Neuronal stem cell (in vitro differentiated cells): Measurements from ENCODE around the gene CCDC183.

Source experiments
- DNase-seq: peaks from one replicate; pipeline ENCODE4 v3.0.0-alpha.2; 2013; ENCODE audit warnings: low spot score
- H2AFZ ChIP-seq: one replicate; pipeline ENCODE4 v1.6.1; 2013; ENCODE audit warnings: mild to moderate bottlenecking, low read length, inconsistent platforms
- H2AK5ac ChIP-seq: 2 replicates; pipeline ENCODE4 v1.6.1; 2013; ENCODE audit warnings: low read depth, mild to moderate bottlenecking, inconsistent platforms, low read length, moderate library complexity, mixed read lengths
- H2BK120ac ChIP-seq: 2 replicates; pipeline ENCODE4 v1.6.1; 2013; ENCODE audit warnings: low read depth, mild to moderate bottlenecking, inconsistent platforms, low read length, moderate library complexity, mixed read lengths
- H2BK12ac ChIP-seq: one replicate; pipeline ENCODE4 v1.6.1; 2013; ENCODE audit warnings: low read length, inconsistent platforms
- H2BK15ac ChIP-seq: 2 replicates; pipeline ENCODE4 v1.6.1; 2013; ENCODE audit warnings: mild to moderate bottlenecking, low read length, inconsistent platforms, mixed read lengths
- H2BK5ac ChIP-seq: one replicate; pipeline ENCODE4 v1.6.1; 2013; ENCODE audit warnings: inconsistent platforms, mild to moderate bottlenecking, low read length, moderate library complexity
- H3K14ac ChIP-seq: one replicate; pipeline ENCODE4 v1.6.1; 2013; ENCODE audit warnings: low read length, inconsistent platforms
- H3K18ac ChIP-seq: 2 replicates; pipeline ENCODE4 v1.6.1; 2013; ENCODE audit warnings: low read length, inconsistent platforms
- H3K23ac ChIP-seq: 2 replicates; pipeline ENCODE4 v1.6.1; 2013; ENCODE audit warnings: low read depth, mild to moderate bottlenecking, mixed read lengths, low read length, inconsistent platforms; ENCODE audit not compliant: poor library complexity
- H3K27ac ChIP-seq: replicated peaks from 3 replicates; pipeline ENCODE4 v1.5.1; 2013; ENCODE audit warnings: low read length, inconsistent platforms
- H3K27me3 ChIP-seq, 3 experiments: 2 replicates each; pipeline ENCODE4 v1.6.1; 2013; ENCODE audit warnings: low read length in 3 of 3, mild to moderate bottlenecking in 2 of 3, inconsistent platforms in 1 of 3, low read depth in 1 of 3, mixed read lengths in 1 of 3, moderate library complexity in 1 of 3; ENCODE audit not compliant: control insufficient read depth in 3 of 3, insufficient read depth in 3 of 3
- H3K36me3 ChIP-seq, 2 donors: replicated peaks in 1 of 2; 2 replicates each; pipeline ENCODE4 v1.6.1; 2013; ENCODE audit warnings: low read length in 2 of 2; ENCODE audit not compliant: control insufficient read depth in 2 of 2, insufficient read depth in 2 of 2
- H3K4ac ChIP-seq: 2 replicates; pipeline ENCODE4 v1.6.1; 2013; ENCODE audit warnings: inconsistent platforms, mild to moderate bottlenecking, low read length, moderate library complexity
- H3K4me1 ChIP-seq, 2 donors: 1 replicate in 1 of 2; 2 replicates in 1 of 2; pipeline ENCODE4 v1.6.1; 2013; ENCODE audit warnings: low read length in 2 of 2, low read depth in 1 of 2; ENCODE audit not compliant: control insufficient read depth in 2 of 2, insufficient read depth in 1 of 2
- H3K4me2 ChIP-seq: one replicate; pipeline ENCODE4 v1.6.1; 2013; ENCODE audit warnings: mild to moderate bottlenecking, low read length, inconsistent platforms; ENCODE audit not compliant: insufficient read depth, poor library complexity, severe bottlenecking
- H3K4me3 ChIP-seq, 2 donors: 2 replicates each; pipeline ENCODE4 v1.5.1; 2013; ENCODE audit warnings: low read length in 2 of 2, mild to moderate bottlenecking in 2 of 2, inconsistent platforms in 1 of 2, moderate library complexity in 1 of 2
- H3K79me1 ChIP-seq: one replicate; pipeline ENCODE4 v1.6.1; 2013; ENCODE audit warnings: low read depth, mild to moderate bottlenecking, inconsistent platforms, low read length, moderate library complexity
- H3K9ac ChIP-seq: one replicate; pipeline ENCODE4 v1.6.1; 2013; ENCODE audit warnings: mild to moderate bottlenecking, low read depth, low read length, inconsistent platforms; ENCODE audit not compliant: poor library complexity
- H3K9me3 ChIP-seq, 2 donors: replicated peaks in 1 of 2; 2 replicates each; pipeline versions ENCODE3 to v1.6.1; 2013; ENCODE audit warnings: low read length in 2 of 2, mild to moderate bottlenecking in 2 of 2, inconsistent platforms in 1 of 2, low read depth in 1 of 2, mixed read lengths in 1 of 2, moderate library complexity in 1 of 2; ENCODE audit not compliant: control insufficient read depth in 2 of 2, insufficient read depth in 1 of 2
- H4K8ac ChIP-seq: one replicate; pipeline ENCODE4 v1.6.1; 2013; ENCODE audit warnings: low read depth, mild to moderate bottlenecking, inconsistent platforms, low read length, moderate library complexity
- H4K91ac ChIP-seq: one replicate; pipeline ENCODE4 v1.6.1; 2013; ENCODE audit warnings: low read length, low read depth, mild to moderate bottlenecking, inconsistent platforms; ENCODE audit not compliant: poor library complexity
- WGBS, 2 donors: extraction: QIAGEN DNeasy Blood & Tissue Kit; methylation state at CpG; one replicate each; pipeline ENCODE4 v1.1.7; 2013; ENCODE audit warnings: missing lambda C conversion rate in 2 of 2, mixed read lengths in 1 of 2; ENCODE audit not compliant: insufficient read length in 2 of 2, insufficient replicate concordance in 1 of 2; ENCODE audit errors: extremely low coverage in 2 of 2; 5-methylcytosine and 5-hydroxymethylcytosine counted together

Gene CCDC183

DNA sequence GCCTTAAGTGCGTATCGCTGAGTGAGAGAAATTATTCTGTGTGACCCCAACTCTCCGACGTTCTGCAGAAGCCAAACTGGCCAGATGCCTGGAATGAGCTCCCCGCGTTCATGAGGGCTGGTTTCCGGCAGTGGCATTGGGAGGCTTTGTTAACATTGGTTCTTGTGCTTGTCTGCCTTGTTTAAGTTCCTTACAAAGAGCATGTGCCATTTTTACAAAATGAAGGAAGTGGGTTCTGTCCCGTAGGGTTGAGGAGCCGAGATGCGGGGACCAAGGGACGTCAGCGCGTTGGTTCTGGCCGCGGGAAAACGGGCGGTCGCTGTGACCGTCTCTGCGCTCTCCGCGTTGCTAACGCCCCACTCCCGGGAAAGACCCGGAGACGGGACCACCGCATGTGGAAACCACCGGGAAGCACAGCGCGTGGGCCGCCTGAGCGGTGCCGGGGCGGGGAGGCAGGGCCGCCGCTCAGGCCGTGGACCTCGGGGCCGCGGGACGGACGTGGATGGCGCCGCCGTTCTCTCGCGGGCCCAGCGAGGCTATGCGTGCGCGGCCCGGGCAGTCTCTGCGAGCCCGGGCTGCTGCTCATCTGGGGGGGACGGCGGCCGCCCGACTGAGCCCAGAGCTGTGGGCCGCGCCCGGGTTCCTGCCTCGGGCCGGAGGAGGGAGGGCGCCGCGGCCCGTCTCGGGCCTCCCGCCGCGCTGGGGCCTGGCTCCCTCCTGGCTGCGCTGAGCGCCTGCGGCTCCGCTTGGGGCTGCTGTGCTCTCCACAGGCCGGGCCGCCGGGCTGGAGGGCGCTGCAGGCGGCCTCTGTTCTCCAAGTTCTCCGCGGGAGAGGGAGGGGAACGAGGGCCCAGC is 25.1 kb downstream of the CCDC183 start:
- Histone ChIP-seq H3K27me3 (no peaks in the 10 kb centered on the region), H2AK5ac (peak overlapping the region; percentile 84), H3K18ac (peak overlapping the region; percentile 88), H3K79me1 (peaks cover 14% of the 10 kb centered on the region), H3K27ac (no peak overlapping the region), H3K36me3 (peaks cover 17 to 67% of the 10 kb centered on the region in 2 donors), H4K91ac (no peak overlapping the region), H2BK15ac (peak overlapping the region; percentile 85), H2BK120ac (no peak overlapping the region), H3K9me3 (peaks cover 0 to 3% of the 10 kb centered on the region in 2 donors), H2BK5ac (peak overlapping the region; percentile 90), H2BK12ac (no peak overlapping the region), H3K14ac (peak overlapping the region; percentile 12), H4K8ac (peak overlapping the region; percentile 76), H3K9ac (peak overlapping the region; percentile 88), H3K4ac (no peak overlapping the region), H3K23ac (peak overlapping the region; percentile 43), H2AFZ (no peak overlapping the region), H3K4me2 (peak overlapping the region; percentile 91), H3K4me3 (peak overlapping the region in 1 of 2 donors; percentile 74), H3K4me1 (peaks cover 0 to 6% of the 10 kb centered on the region in 2 donors)
- WGBS, 2 donors, result no CpG with 5 or more reads among the region's 83 CpGs
- no peak for DNase-seq

DNA sequence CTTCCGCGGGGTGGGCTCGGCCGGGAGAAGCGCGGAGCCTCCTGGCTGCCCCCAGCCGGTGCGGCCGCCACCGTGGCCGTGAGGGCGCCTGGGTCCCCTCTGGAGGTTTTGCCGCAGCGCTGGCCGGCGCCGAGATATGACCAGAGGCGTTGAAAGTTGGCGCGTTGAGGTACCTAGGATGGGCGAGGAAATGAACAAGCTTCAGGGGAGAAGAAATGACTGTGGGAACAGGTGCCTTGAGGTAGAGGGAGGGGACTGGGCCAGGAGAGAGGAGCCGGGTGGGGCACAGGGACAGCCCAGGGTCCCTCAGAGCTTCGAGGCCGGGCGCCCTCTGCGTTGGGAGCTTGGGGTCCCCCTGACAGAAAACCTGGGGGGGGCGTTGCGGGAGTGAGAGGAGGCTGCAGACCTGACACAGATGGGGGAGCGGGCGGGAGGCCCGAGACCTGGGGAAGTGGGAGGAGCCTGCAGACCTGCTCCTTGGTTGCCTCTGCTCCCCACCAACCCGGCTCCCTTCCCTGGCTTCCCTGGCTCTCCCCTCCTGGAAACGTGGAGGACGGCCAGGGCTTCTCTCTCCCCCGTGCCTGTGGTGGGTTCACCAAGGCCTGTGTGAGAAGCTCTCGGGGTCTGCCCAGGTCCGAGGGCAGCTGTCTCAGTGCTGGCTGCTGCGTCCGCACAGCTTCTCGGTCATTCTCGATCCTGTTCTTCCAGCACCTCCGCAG is 25.8 kb downstream of the CCDC183 start:
- Histone ChIP-seq H3K27me3 (no peaks in the 10 kb centered on the region), H2BK15ac (no peak overlapping the region), H4K8ac (no peak overlapping the region), H3K23ac (peak overlapping the region; percentile 43), H3K36me3 (peaks cover 21 to 68% of the 10 kb centered on the region in 2 donors), H3K4ac (no peak overlapping the region), H3K14ac (peak overlapping the region; percentile 38), H2AK5ac (peak overlapping the region; percentile 8), H3K9me3 (peaks cover 0 to 3% of the 10 kb centered on the region in 2 donors), H2BK12ac (no peak overlapping the region), H3K79me1 (peaks cover 18% of the 10 kb centered on the region), H3K4me1 (peaks cover 0 to 6% of the 10 kb centered on the region in 2 donors), H2AFZ (no peak overlapping the region), H3K4me2 (no peak overlapping the region), H3K18ac (peak overlapping the region; percentile 88), H3K9ac (peak overlapping the region; percentile 81), H3K4me3 (peak overlapping the region in 1 of 2 donors; percentile 74), H2BK5ac (peak overlapping the region; percentile 90), H2BK120ac (no peak overlapping the region), H3K27ac (no peak overlapping the region), H4K91ac (no peak overlapping the region)
- WGBS, 2 donors, result no CpG with 5 or more reads among the region's 42 CpGs
- DNase-seq, result no peak

DNA sequence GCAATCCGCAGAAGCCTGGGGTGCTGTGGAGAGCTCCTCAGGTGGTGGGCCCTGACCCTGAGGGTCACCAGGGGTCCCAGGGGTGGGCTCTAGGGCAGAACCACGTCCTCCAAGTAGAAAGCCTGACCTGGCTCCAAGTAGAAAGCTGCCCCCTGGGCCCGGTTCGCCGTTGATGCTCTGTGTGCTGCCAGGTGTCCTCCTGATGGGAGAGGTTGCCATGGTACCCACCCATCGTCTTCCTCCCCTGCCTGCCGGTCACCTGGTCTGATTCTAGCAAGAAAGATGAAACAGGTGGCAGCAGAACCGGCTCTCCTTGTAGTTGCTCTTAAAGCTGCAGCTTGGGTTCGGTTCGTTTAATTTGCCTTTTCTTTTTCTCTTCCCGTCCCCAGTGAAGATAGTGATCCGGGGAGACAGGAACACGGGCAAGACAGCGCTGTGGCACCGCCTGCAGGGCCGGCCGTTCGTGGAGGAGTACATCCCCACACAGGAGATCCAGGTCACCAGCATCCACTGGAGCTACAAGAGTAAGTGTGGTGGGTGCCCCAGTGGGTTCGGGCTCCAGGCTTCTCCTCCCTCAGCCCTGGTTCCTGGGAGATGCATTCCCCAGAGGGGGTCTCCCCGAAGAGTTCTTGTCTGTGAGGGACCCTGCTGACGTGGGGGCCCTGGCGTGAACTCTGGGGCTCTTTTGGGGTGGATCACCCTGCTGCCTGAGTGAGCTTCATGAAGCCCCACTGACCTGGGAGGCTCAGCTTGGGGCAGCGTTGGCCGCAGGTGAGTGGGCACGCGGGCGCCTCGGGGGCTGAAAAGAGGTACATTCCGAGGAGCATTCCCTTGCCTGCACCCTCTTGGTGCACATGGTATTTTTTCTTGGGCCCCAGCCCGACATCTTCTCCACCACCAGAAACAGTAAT is 27.3 kb downstream of the CCDC183 start:
- Histone ChIP-seq H3K14ac (no peak overlapping the region), H2AK5ac (no peak overlapping the region), H4K91ac (no peak overlapping the region), H3K4me2 (no peak overlapping the region), H3K9me3 (peaks cover 0 to 3% of the 10 kb centered on the region in 2 donors), H3K9ac (peak overlapping the region; percentile 34), H3K27me3 (no peaks in the 10 kb centered on the region), H2AFZ (no peak overlapping the region), H2BK15ac (no peak overlapping the region), H3K36me3 (peaks cover 35 to 73% of the 10 kb centered on the region in 2 donors), H4K8ac (no peak overlapping the region), H3K79me1 (peaks cover 18% of the 10 kb centered on the region), H2BK120ac (no peak overlapping the region), H2BK12ac (no peak overlapping the region), H3K4me3 (no peak overlapping the region), H3K23ac (no peak overlapping the region), H3K4me1 (peaks cover 0 to 6% of the 10 kb centered on the region in 2 donors), H3K18ac (no peak overlapping the region), H2BK5ac (peak overlapping the region; percentile 5), H3K4ac (no peak overlapping the region), H3K27ac (no peak overlapping the region)
- no peak for DNase-seq
- WGBS, 2 donors, result no CpG with 5 or more reads among the region's 30 CpGs
